SU-DHL-6 (cell line): Measurements from ENCODE around the gene TIFAB.
"Not testable (repeated sequence)": the region's sequence is repeated elsewhere in the genome, so short reads cannot be mapped to it uniquely, and the experiment has no call there.

Source experiments
- H2AFZ ChIP-seq: fragments of 200-600 bp; sonication (generic); 2 replicates; pipeline ENCODE4 v1.6.1; 2014; ENCODE audit warnings: low read depth, mild to moderate bottlenecking, moderate library complexity, mixed read lengths, antibody characterized with exemption, low read length; ENCODE audit not compliant: severe bottlenecking
- H3F3A ChIP-seq: fragments of 200-600 bp; shearing (Covaris generic); 2 replicates; pipeline ENCODE4 v1.6.0; 2016; ENCODE audit warnings: antibody characterized with exemption, mild to moderate bottlenecking; ENCODE audit not compliant: insufficient read depth
- H3K27ac ChIP-seq: fragments of 200-600 bp; sonication (generic); 2 replicates; pipeline ENCODE4 v1.5.1; 2016; ENCODE audit warnings: low read depth, mild to moderate bottlenecking, low read length, moderate library complexity, mixed read lengths
- H3K27me3 ChIP-seq: fragments of 200-600 bp; sonication (generic), shearing (Covaris generic); 2 replicates; pipeline ENCODE4 v1.6.0; 2014; ENCODE audit warnings: mild to moderate bottlenecking, low read length
- H3K36me3 ChIP-seq: fragments of 200-600 bp; sonication (generic); 2 replicates; pipeline ENCODE4 v1.6.1; 2014; ENCODE audit warnings: mild to moderate bottlenecking, low read length, mixed read lengths
- H3K4me2 ChIP-seq: fragments of 300-600, 200-600 bp; shearing (Covaris generic), sonication (generic); 2 replicates; pipeline ENCODE4 v1.6.0; 2014; ENCODE audit warnings: low read length, low read depth, mild to moderate bottlenecking; ENCODE audit not compliant: poor library complexity, severe bottlenecking
- H3K4me3 ChIP-seq: fragments of 200-600 bp; sonication (generic); 2 replicates; pipeline ENCODE4 v1.5.1; 2014; ENCODE audit warnings: antibody characterized with exemption, low read length, mild to moderate bottlenecking, mixed read lengths; ENCODE audit not compliant: insufficient read depth, poor library complexity, severe bottlenecking
- H3K79me2 ChIP-seq: fragments of 200-600 bp; sonication (generic); 2 replicates; pipeline ENCODE4 v1.6.1; 2014; ENCODE audit warnings: mild to moderate bottlenecking, low read length, moderate library complexity; ENCODE audit not compliant: insufficient read depth
- H3K9ac ChIP-seq: fragments of 200-600 bp; sonication (generic); 2 replicates; pipeline ENCODE4 v1.7.0; 2014; ENCODE audit warnings: mild to moderate bottlenecking, low read length
- H3K9me2 ChIP-seq: fragments of 200-600 bp; sonication (generic); replicated peaks from 2 replicates; pipeline ENCODE4 v1.6.1; 2014; ENCODE audit warnings: low read length; ENCODE audit not compliant: insufficient read depth
- H3K9me3 ChIP-seq: fragments of 200-600 bp; sonication (generic); 2 replicates; pipeline ENCODE4 v1.6.1; 2014; ENCODE audit warnings: low read length, mixed read lengths; ENCODE audit not compliant: insufficient read depth
- H4K20me1 ChIP-seq: fragments of 200-600 bp; sonication (generic); 2 replicates; pipeline ENCODE4 v1.6.1; 2014; ENCODE audit warnings: low read depth, mild to moderate bottlenecking, antibody characterized with exemption, low read length, moderate library complexity, mixed read lengths
- EZH2phosphoT487 ChIP-seq: fragments of 200-600 bp; sonication (generic), shearing (Covaris generic); conservative IDR thresholded peaks from 2 replicates; pipeline ENCODE4 v1.6.1; 2018; ENCODE audit warnings: mild to moderate bottlenecking, antibody characterized with exemption, low read length, moderate library complexity, mixed read lengths
- TF ChIP-seq, protein P1 (sequence below): fragments of 200-600 bp; sonication (generic); IDR thresholded peaks from one replicate; pipeline ENCODE4 v1.5.1; 2017; ENCODE audit warnings: antibody characterized with exemption, mild to moderate bottlenecking, low read length, moderate library complexity; ENCODE audit not compliant: insufficient read depth, poor library complexity, severe bottlenecking

Gene TIFAB, protein sequence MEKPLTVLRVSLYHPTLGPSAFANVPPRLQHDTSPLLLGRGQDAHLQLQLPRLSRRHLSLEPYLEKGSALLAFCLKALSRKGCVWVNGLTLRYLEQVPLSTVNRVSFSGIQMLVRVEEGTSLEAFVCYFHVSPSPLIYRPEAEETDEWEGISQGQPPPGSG

DNA sequence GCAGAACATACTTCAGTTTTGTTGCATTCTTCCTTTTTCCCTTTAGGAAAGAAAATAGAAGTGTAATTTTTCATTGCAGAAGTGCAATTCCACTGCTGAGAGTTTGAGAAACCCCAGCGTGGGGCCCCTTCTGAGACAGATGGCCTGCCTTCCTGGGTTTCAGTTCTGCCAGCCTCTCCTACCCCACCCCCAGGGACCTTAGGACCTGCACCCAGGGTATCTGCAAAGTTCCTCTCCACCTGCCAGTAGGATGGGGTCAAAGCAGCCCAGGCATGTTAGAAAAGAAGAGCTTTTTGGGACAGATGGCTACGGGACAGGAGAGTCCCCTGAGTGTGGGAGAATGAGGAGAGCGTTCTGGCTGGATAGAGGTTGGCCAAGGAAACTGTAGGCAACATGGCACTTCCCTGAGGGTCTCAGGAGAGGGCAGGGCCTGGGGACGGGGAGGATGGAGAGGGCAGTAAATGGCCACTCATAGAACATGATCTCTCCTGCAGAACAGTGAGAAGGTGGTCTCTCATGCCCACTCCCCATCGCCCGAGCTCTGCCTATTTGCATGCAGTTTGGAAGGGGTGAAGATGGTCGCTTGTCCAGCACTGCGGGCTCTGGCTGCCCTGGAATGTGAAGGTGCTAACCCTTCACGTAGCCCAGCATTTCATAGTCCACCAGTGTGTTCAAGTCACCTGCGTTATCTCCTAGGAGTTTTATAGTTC, at the start of gene TIFAB:
TIFAB (minus strand) TSS at position 31 of the 710 bp plus-strand sequence. CDS start 2,412 bp downstream, outside the sequence.
- Histone ChIP-seq H3K27me3 (no peaks in the 10 kb centered on the region), H3K36me3 (no peaks in the 10 kb centered on the region), H3K4me2 (no peak within 1 kb of the TSS), H3K9ac (no peak within 1 kb of the TSS), H3K27ac (no peak within 1 kb of the TSS), H3F3A (no peaks in the 10 kb centered on the region), H2AFZ (no peak within 1 kb of the TSS), H3K79me2 (no peaks in the 10 kb centered on the region), H4K20me1 (no peaks in the 10 kb centered on the region), H3K4me3 (no peak within 1 kb of the TSS), H3K9me3 (no peaks in the 10 kb centered on the region), H3K9me2 (no peaks in the 10 kb centered on the region)
- TF ChIP-seq, protein P1, sequence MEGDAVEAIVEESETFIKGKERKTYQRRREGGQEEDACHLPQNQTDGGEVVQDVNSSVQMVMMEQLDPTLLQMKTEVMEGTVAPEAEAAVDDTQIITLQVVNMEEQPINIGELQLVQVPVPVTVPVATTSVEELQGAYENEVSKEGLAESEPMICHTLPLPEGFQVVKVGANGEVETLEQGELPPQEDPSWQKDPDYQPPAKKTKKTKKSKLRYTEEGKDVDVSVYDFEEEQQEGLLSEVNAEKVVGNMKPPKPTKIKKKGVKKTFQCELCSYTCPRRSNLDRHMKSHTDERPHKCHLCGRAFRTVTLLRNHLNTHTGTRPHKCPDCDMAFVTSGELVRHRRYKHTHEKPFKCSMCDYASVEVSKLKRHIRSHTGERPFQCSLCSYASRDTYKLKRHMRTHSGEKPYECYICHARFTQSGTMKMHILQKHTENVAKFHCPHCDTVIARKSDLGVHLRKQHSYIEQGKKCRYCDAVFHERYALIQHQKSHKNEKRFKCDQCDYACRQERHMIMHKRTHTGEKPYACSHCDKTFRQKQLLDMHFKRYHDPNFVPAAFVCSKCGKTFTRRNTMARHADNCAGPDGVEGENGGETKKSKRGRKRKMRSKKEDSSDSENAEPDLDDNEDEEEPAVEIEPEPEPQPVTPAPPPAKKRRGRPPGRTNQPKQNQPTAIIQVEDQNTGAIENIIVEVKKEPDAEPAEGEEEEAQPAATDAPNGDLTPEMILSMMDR, result no peak
- TF ChIP-seq EZH2phosphoT487, result no peak

DNA sequence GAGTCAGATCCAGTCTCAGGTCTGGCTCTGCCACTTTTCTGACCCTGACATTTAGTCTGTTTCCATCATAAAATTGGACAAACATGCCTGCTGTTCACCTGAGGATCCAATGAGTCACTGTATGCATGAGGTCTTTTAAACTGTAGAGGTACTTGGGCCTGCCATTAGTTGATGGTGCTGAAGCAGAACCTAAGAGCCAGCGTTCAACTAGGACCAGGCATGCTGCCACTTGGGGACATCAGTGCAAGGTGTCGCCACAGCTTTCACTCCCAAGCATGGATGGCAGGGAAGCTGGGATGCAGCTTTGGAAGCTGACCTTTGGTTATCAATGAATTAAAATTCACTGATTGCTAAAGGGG, 46.5 kb upstream of the TIFAB start:
- Histone ChIP-seq H3K27ac (no peak overlapping the region), H3K9ac (no peak overlapping the region), H3K4me3 (no peak overlapping the region), H3F3A (no peaks in the 10 kb centered on the region), H3K9me2 (no peaks in the 10 kb centered on the region), H4K20me1 (no peaks in the 10 kb centered on the region), H3K36me3 (no peaks in the 10 kb centered on the region), H3K79me2 (no peaks in the 10 kb centered on the region), H3K4me2 (no peak overlapping the region), H2AFZ (no peak overlapping the region), H3K9me3 (no peaks in the 10 kb centered on the region), H3K27me3 (no peaks in the 10 kb centered on the region)
- TF ChIP-seq EZH2phosphoT487, result no peak
- TF ChIP-seq, protein P1, result no peak

GRCh38 chr5:135497971-135498636, 46.0 kb upstream of the TIFAB start:
- no peak overlapping the region for H3K9ac ChIP-seq
- H3K27ac ChIP-seq, result no peak overlapping the region
- H3K9me2 ChIP-seq, result no peaks in the 10 kb centered on the region
- H3K4me2 ChIP-seq, result no peak overlapping the region
- no peak overlapping the region for H3K4me3 ChIP-seq
- H3K27me3 ChIP-seq, result no peaks in the 10 kb centered on the region
- no peaks in the 10 kb centered on the region for H3K79me2 ChIP-seq
- H3F3A ChIP-seq, result no peaks in the 10 kb centered on the region
- H3K9me3 ChIP-seq, result no peaks in the 10 kb centered on the region
- no peaks in the 10 kb centered on the region for H4K20me1 ChIP-seq
- H3K36me3 ChIP-seq, result no peaks in the 10 kb centered on the region
- TF ChIP-seq, protein P1, result no peak
- no peak for TF ChIP-seq EZH2phosphoT487
- H2AFZ ChIP-seq, result no peak overlapping the region

GRCh38 chr5:135495531-135495930, 43.4 kb upstream of the TIFAB start:
- H3K9me2 ChIP-seq, H3K4me3 ChIP-seq, H3K9ac ChIP-seq, H3K9me3 ChIP-seq, H3K27me3 ChIP-seq, H2AFZ ChIP-seq, H3K79me2 ChIP-seq, H4K20me1 ChIP-seq, H3F3A ChIP-seq, H3K4me2 ChIP-seq, H3K27ac ChIP-seq, H3K36me3 ChIP-seq: not testable (repeated sequence)
